ENCODE data around the gene GRHL1. TPM values are rescaled to one million over a fixed set of nuclear protein-coding genes. Genes with fewer than 3 reads are reported as not detected.

Gene GRHL1
- total RNA-seq, 1 donor from 2014 or later = 1.1 TPM

DNA sequence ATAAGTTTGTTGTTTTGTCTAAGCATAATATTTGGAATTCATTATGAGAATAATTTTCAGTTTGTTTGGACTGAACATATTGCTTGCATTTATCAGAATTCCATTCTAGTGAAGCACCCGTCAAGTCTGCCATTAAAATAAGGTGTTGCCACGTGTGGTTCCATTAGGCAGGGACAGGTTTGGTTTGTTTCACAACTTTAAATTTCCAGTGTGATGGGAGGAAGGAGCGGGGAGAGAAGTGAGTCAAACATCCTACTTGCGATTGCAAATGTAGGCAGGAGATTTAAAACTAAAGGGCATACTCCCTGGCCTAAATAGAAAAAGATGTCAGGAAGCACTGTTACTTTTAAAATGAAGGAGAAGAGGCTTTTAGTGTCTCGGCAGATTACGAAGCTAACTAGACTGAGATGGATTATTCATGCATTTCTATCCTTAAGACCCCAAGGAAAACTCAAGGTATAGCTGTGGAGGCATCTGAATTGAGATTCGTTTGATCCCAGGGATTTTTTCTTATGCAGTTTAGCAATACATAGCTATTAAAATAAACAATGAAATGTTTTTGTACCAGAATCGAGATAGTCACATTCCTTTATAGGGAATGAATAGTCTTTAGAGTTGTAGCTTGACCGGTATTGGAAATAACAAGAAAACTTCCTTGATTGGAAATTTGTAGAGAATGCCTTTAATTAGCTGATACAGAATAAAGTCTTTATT lies 19.8 kb downstream of the GRHL1 start:
- intact Hi-C loops (cut with micrococcal nuclease) = no loop called here

GRCh38 chr2:9971890-9972289 lies 20.4 kb downstream of the GRHL1 start:
- intact Hi-C loops (cut with micrococcal nuclease) = no loop called here

GRCh38 chr2:9972621-9973479 lies 21.4 kb downstream of the GRHL1 start:
- intact Hi-C loops (cut with micrococcal nuclease) = no loop called here

DNA sequence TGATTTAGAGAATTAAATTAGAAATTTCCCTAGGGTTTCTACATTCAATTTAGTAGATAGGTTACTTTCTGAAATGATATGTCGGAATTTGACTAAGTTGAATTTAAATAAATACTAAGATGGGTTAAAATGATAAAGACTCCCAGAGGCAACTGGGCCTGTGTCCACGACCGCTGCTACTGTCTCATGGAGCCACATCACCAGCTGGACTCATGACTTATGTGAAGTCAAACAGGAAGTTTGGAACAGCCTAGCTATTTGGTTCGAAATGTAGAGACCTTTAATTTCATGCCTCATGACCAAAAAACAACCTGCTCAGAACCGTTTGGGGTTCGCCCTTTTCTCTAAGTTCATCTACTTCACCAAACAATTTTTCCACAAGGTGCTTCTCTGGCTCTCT lies 22.2 kb downstream of the GRHL1 start:
- intact Hi-C loops (cut with micrococcal nuclease) = no loop called here

DNA sequence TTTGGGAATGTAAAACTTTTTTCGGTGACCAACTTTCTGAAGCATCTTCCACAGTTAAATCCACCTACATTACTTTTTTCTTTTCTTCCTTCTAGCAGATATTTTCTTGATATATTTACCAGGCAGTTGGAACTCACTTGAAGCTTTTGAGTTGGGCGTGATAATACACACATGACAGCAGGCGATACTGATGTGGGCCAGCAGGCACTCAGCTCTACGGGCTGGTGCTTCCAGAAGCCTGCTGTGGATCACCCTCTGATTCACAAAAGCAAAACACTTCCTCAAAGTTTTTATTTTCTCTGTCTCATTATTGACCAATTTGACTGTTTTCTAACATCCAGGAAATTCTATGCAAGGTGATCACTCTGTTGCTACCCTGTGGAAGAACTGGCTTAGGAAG lies 22.9 kb downstream of the GRHL1 start:
- intact Hi-C loops (cut with micrococcal nuclease) = no loop called here

DNA sequence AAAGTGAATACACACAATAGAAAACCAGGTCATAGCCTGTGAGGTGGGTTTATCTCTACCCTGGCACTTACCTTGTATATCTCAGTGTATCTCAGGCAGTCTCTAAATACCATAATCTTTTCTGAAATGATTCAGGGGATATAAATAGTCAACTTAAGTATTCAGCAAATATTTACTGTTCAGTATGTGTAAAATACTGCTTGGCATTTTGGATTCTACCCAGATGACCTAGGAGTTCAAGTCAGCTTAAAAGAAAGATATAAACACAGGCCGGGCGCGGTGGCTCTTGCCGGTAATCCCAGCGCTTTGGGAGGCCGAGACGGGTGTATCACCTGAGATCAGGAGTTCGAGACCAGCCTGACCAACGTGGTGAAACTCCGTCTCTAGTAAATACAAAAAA lies 23.8 kb downstream of the GRHL1 start:
- intact Hi-C loops (cut with micrococcal nuclease) = no loop called here

- intact Hi-C loops (cut with micrococcal nuclease) = no loop called here
These were observed 24.4 kb downstream of the GRHL1 start for GRCh38 chr2:9975805-9976447.

- intact Hi-C loops (cut with micrococcal nuclease) = loop anchor here (5.0 kb wide), 1 partner anchor 142 kb away; the partner anchor contains the start of gene RRM2
These were observed 28.5 kb downstream of the GRHL1 start for GRCh38 chr2:9979977-9980376.

DNA sequence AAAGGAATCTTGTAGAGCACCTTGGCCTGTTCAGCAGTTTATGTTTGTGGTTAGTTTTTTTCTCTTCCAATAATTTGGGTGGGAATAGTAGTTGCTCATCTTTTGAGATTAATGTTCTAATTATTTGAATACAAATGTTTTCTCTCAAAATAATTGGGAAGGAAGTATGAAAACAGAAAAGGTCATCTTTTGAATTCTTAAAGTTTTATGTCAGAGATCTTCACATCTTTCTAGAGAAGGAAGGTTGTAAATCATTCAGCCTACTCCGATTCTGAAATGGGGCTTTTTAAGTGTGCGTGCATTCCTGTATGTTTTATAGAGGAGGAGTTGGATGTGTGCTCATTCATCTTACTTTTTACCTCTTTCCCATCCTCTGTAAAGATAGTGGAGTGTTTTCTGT lies 29.0 kb downstream of the GRHL1 start:
- intact Hi-C loops (cut with micrococcal nuclease) = loop anchor here (5.0 kb wide), 1 partner anchor 142 kb away; the partner anchor contains the start of gene RRM2

DNA sequence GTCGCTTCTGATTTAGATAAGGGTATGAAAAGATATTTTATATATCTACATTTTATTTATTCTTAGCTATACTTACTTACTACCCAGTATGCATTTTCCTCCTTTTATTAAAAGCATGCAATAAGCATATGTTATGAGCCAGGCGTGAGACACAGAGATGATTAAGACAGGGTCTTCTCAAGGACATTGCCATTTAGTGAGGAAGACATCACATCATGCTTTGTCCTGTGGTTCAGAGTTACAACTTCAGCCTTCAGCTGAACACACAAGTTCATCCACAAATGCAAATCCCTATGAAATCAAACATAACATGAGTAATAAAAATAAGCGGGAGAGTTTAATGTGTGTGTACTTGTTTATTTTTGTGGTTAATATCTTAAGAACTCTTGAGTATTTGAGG lies 30.2 kb downstream of the GRHL1 start:
- intact Hi-C loops (cut with micrococcal nuclease) = loop anchor here (5.0 kb wide), 1 partner anchor 141 kb away; the partner anchor contains the start of gene RRM2

GRCh38 chr2:9982248-9982647 lies 30.8 kb downstream of the GRHL1 start:
- intact Hi-C loops (cut with micrococcal nuclease) = loop anchor here (5.0 kb wide), 1 partner anchor 140 kb away; the partner anchor contains the start of gene RRM2

DNA sequence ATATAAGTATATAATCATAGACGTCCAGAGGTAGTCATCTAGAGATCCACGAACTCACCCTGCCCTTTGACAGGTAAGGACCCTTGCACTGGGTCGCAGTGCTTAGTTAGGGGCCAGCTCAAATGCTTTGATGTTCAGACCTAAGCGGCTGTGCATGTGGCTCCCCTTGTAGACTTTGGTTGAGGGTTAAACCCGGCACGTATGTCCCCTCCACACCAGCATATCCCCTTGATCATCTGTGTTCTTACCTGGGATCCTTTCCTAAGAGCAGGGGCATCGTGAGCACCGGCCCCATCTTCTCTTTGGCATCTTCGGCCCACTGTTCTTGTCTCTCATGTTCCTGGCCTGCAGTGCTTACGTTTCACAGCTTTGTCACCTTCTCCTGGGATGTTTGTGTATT lies 31.4 kb downstream of the GRHL1 start:
- intact Hi-C loops (cut with micrococcal nuclease) = loop anchor here (5.0 kb wide), 1 partner anchor 139 kb away; the partner anchor contains the start of gene RRM2

GRCh38 chr2:9983401-9984216 lies 32.1 kb downstream of the GRHL1 start:
- intact Hi-C loops (cut with micrococcal nuclease) = loop anchor here (1.0 to 5.0 kb wide), 6 partner anchors 33 to 452 kb away; partner anchors contain the start of genes GRHL1 and RRM2

DNA sequence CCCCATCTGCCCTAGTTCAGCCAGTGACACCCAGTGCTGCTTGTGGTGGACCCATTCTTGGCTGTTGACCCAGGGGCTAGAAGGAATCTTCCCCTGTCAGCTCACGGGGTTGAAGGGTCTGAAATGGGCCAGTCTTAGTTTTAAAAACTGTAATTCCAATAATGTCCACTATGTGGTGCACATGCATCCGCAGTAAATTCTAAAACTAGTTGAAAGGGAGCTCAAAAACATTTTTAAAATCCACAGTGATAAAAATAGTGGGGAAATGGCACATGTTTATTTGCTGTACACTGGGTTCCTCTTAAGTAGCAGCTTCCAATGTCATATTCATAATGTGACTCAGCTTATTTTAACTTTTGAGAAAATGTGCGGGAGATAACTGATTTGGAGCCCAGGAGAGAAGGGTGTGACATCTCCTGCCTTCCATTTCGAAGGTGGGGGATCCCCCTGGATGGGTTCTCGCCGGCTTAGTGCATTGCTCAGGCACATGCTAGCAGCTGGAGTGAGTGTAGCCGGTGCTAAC lies 32.8 kb downstream of the GRHL1 start:
- intact Hi-C loops (cut with micrococcal nuclease) = loop anchor here (1.0 to 5.0 kb wide), 6 partner anchors 33 to 451 kb away; partner anchors contain the start of genes GRHL1 and RRM2

DNA sequence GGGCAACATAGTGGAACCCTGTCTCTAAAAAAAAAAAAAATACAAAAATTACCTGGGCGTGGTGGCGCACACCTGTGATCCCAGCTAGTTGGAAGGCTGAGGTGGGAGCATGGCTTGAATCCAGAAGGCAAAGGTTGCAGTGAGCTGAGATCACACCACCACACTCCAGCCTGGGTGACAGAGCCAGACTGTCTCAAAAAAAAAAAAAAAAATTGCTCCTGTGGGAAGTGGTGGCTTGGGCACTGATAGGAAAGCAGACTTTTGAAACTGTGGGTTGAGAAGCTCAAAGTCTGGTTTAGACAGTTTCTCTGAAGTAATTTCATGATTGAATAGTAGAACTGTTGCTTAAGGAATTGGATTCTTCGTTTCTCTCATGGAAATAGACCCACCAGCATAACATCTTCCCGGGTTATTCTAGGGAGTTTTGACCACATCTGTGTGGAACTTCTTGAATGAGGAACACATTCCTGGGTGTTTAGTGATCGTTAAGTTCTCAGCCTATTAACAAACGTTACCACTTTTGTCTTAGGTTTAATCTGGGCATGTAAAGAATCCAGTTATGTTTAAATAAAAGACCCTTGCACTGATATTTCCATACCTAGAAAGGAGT lies 33.5 kb downstream of the GRHL1 start:
- intact Hi-C loops (cut with micrococcal nuclease) = loop anchor here (1.0 to 5.0 kb wide), 6 partner anchors 34 to 450 kb away; partner anchors contain the start of genes GRHL1 and RRM2

- intact Hi-C loops (cut with micrococcal nuclease) = loop anchor here (2.0 kb wide), 1 partner anchor 35 kb away; the partner anchor contains the start of gene GRHL1
These were observed 34.2 kb downstream of the GRHL1 start for GRCh38 chr2:9985531-9986328.

DNA sequence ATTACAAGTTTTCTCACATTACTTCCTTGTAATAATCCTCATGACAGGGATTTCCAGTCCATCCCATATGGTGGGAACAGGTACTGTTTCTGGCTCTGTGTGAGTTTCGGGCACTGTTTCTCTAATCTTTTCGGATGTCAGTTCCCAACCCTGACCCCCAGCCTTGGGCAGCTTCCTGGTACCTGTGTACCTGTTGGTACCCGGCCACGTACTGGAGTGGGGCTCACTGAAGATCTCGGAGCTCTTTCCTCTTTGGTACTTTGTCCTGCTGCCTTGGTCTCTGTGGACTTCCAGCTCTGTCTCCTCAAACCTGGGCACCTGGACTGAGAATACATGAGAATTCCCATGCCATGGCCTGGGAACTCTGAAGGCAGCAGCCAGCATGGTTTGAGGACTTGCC lies 36.8 kb downstream of the GRHL1 start:
- intact Hi-C loops (cut with micrococcal nuclease) = no loop called here

GRCh38 chr2:9990736-9991135 lies 39.2 kb downstream of the GRHL1 start:
- intact Hi-C loops (cut with micrococcal nuclease) = no loop called here

DNA sequence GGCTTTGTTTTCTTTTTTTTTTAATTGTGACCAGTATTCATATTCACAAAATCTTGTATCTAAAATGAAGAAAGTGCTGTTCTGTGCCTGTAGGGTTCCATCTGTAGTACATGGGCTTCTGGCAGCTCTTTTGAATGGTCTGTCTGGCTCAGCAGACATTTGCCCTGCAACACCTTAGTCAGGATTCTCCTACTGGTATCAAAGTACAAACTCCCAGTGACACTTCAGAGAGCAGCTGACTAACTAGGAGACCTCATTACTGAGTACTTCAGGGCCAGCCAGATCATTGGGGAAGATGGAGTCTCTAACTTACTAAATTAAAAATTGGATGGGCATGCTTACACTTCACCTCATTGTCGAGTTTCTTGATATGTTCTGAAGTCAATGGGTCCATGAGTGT lies 39.7 kb downstream of the GRHL1 start:
- intact Hi-C loops (cut with micrococcal nuclease) = no loop called here

All from T-helper 1 cell treated with Interleukin-12 subunit alpha and Interleukin-12 subunit beta and Interleukin-4 antibody, amounts not matched to agents 30 ng/mL and 1 ng/mL, for 36 hours (primary cell).